Measurements from ENCODE around the gene CDK19. TPM values are rescaled to one million over a fixed set of nuclear protein-coding genes. Genes with fewer than 3 reads are reported as not detected.
"Not testable (repeated sequence)": the region's sequence is repeated elsewhere in the genome, so short reads cannot be mapped to it uniquely, and the experiment has no call there.

The CDK19 gene
- total RNA-seq, 1 donor from 2014 or later: 26.6 TPM

- Histone ChIP-seq H3K4me3 (no peak overlapping the region), H3K4me1 (peaks cover 19% of the 10 kb centered on the region), H3K27ac (no peak overlapping the region), H3K27me3 (no peaks in the 10 kb centered on the region), H3K36me3 (no peaks in the 10 kb centered on the region), H3K9me3 (no peaks in the 10 kb centered on the region)
- DNase-seq (no peak), ATAC-seq (no peak)
- intact Hi-C loops (cut with DNase I): no loop called here
- TF ChIP-seq CTCF (IDR thresholded peaks at IDR 0.05): no peak
Observed at GRCh38 chr6:110812719-110813118, 2.5 kb downstream of the CDK19 start.

- intact Hi-C loops (cut with DNase I): no loop called here
- DNase-seq: no peak
- Histone ChIP-seq H3K27me3 (no peaks in the 10 kb centered on the region), H3K27ac (no peak overlapping the region), H3K4me1 (peaks cover 14% of the 10 kb centered on the region), H3K36me3 (no peaks in the 10 kb centered on the region), H3K4me3 (no peak overlapping the region), H3K9me3 (no peaks in the 10 kb centered on the region)
- no peak for ATAC-seq
- no peak for TF ChIP-seq CTCF (IDR thresholded peaks at IDR 0.05)
Observed at GRCh38 chr6:110810896-110811586, 4.2 kb downstream of the CDK19 start.

- intact Hi-C loops (cut with DNase I): no loop called here
- Histone ChIP-seq H3K4me1 (peaks cover 12% of the 10 kb centered on the region), H3K36me3 (no peaks in the 10 kb centered on the region), H3K27me3 (no peaks in the 10 kb centered on the region), H3K9me3 (no peaks in the 10 kb centered on the region), H3K4me3 (no peak overlapping the region), H3K27ac (no peak overlapping the region)
- no peak for ATAC-seq
- no peak for DNase-seq
- no peak for TF ChIP-seq CTCF (IDR thresholded peaks at IDR 0.05)
Observed at GRCh38 chr6:110809792-110810191, 5.5 kb downstream of the CDK19 start.

- H3K27ac ChIP-seq; intact Hi-C loops (cut with DNase I); H3K9me3 ChIP-seq; ATAC-seq; H3K36me3 ChIP-seq; H3K27me3 ChIP-seq; H3K4me1 ChIP-seq; DNase-seq; H3K4me3 ChIP-seq: not testable (repeated sequence)
Observed at GRCh38 chr6:110802175-110802574, 13.1 kb downstream of the CDK19 start.

GRCh38 chr6:110800839-110801196 is 14.5 kb downstream of the CDK19 start:
- H3K27me3 ChIP-seq: no peaks in the 10 kb centered on the region
- no peak overlapping the region for H3K4me3 ChIP-seq
- no peaks in the 10 kb centered on the region for H3K4me1 ChIP-seq
- no peak for ATAC-seq
- no peak overlapping the region for H3K27ac ChIP-seq
- H3K36me3 ChIP-seq: no peaks in the 10 kb centered on the region
- intact Hi-C loops (cut with DNase I): no loop called here
- no peaks in the 10 kb centered on the region for H3K9me3 ChIP-seq
- DNase-seq: no peak
- no peak for TF ChIP-seq CTCF (IDR thresholded peaks at IDR 0.05)

- no peak for ATAC-seq
- intact Hi-C loops (cut with DNase I): no loop called here
Observed at GRCh38 chr6:110800196-110800838, 15.0 kb downstream of the CDK19 start.

More at GRCh38 chr6:110800196-110800838, 15.0 kb downstream of the CDK19 start:
- DNase-seq: no peak
- Histone ChIP-seq H3K4me1 (no peaks in the 10 kb centered on the region), H3K36me3 (no peaks in the 10 kb centered on the region), H3K27ac (no peak overlapping the region), H3K27me3 (no peaks in the 10 kb centered on the region), H3K4me3 (no peak overlapping the region), H3K9me3 (no peaks in the 10 kb centered on the region)
- TF ChIP-seq CTCF (IDR thresholded peaks at IDR 0.05): no peak
